OCI-LY7 (cell line): ENCODE results near the gene GABRR2.

Experiments
- EZH2phosphoT487 ChIP-seq: fragments of 200-600 bp; sonication (generic); IDR thresholded peaks from 2 replicates; pipeline ENCODE4 v1.6.1; 2018; ENCODE audit warnings: low read depth, borderline replicate concordance, mild to moderate bottlenecking, mixed run types, antibody characterized with exemption, low read length, moderate library complexity, mixed read lengths
- TF ChIP-seq, protein P1 (sequence below): fragments of 200-600 bp; sonication (generic); conservative IDR thresholded peaks from 2 replicates; pipeline ENCODE4 v1.5.1; 2014; ENCODE audit warnings: mild to moderate bottlenecking, antibody characterized with exemption, low read length, moderate library complexity, mixed read lengths

DNA sequence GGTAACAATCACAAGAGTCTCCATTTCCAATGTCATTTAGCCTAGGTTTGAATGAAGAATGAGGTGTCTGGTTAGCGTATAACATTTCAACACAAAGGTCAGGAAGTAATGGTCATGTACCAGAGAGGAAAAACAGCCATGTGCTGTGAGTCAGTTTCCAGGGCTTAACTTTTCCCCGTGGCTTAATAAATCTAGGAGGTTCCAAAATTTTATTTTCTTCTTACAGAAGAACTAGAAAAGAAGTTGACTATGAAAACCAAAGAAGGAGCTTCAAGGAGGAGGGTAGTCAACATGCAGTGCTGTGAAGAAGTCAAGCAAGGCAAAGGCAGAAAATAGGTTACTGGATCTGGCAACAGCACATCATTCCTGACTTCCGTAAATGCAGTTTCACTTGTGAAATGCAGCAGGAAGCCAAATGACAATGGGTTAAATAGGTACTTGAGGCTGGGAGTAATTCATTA lies 8.4 kb upstream of the GABRR2 start:
- TF ChIP-seq, protein P1, sequence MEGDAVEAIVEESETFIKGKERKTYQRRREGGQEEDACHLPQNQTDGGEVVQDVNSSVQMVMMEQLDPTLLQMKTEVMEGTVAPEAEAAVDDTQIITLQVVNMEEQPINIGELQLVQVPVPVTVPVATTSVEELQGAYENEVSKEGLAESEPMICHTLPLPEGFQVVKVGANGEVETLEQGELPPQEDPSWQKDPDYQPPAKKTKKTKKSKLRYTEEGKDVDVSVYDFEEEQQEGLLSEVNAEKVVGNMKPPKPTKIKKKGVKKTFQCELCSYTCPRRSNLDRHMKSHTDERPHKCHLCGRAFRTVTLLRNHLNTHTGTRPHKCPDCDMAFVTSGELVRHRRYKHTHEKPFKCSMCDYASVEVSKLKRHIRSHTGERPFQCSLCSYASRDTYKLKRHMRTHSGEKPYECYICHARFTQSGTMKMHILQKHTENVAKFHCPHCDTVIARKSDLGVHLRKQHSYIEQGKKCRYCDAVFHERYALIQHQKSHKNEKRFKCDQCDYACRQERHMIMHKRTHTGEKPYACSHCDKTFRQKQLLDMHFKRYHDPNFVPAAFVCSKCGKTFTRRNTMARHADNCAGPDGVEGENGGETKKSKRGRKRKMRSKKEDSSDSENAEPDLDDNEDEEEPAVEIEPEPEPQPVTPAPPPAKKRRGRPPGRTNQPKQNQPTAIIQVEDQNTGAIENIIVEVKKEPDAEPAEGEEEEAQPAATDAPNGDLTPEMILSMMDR, result no peak
- TF ChIP-seq EZH2phosphoT487, result no peak
